ENCODE data around the gene TLK2. TPM values are rescaled to one million over a fixed set of nuclear protein-coding genes. Genes with fewer than 3 reads are reported as not detected.

Gene TLK2
- total RNA-seq, 1 experiment from 2014 or later: 68.8 TPM

- POLR2A ChIA-PET: no interaction called here
Measured at GRCh38 chr17:62597920-62598319, 119.3 kb downstream of the TLK2 start.

DNA sequence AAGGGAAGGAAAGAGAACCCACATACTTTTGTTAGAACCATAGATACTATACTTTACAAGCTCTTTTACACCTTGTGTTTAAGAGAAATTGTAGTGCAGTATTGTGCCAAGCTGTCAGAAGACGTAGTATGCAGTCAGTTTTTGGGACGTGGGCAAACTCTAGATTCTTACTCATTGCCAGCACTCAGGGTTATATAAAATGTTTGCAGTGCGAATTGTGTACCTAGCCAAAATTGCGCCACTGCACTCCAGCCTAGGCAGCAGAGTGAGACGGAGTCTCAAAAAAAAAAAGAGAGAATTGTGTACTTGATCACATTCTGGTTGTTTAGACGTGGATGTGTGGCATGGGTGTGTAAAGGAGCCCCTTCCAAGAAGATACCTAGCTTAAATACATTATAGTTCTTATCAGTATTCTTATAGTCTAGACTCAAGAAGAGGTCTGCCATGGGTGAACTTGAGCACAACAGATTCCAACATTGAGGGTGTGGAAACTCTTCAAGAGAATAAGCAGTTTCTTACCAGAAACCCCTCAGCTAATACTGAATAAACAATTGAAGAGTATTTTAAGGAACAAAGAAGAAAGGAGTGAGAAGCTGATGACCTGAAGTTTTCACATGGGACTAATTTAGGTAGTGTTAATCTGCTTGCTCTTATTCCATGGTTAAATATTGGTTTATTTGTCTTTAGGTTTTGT, 121.5 kb downstream of the TLK2 start:
- no peak for TF ChIP-seq CTCF (IDR thresholded peaks at IDR 0.05; ENCODE audit: insufficient read depth in 1 of 2, low read depth in 1 of 2, low read length in 1 of 2, severe bottlenecking in 1 of 2, unreplicated experiment in 1 of 2)
- H3K27me3 Mint-ChIP-seq (ENCODE audit: insufficient read depth, unreplicated experiment): no peaks in the 10 kb centered on the region
- no peaks in the 10 kb centered on the region for H3K4me1 Mint-ChIP-seq (ENCODE audit: low read depth, unreplicated experiment)

More at GRCh38 chr17:62597920-62598319, 119.3 kb downstream of the TLK2 start:
- no TSS peak for BruUV-seq (replicated peaks)
- H3K9me3 Mint-ChIP-seq (ENCODE audit: unreplicated experiment): no peaks in the 10 kb centered on the region
- intact Hi-C loops (cut with micrococcal nuclease; ENCODE audit: unreplicated experiment): no loop called here
- Histone ChIP-seq H3K9me3 (no peaks in the 10 kb centered on the region), H3K4me1 (no peaks in the 10 kb centered on the region), H3K36me3 (ENCODE audit: control insufficient read depth, insufficient read depth, low read length) (peaks cover 2% of the 10 kb centered on the region; the same call in 1 of the 2 replicates), H3K4me3 (ENCODE audit: low read depth, low read length) (no peak overlapping the region), H3K27me3 (replicated peaks; ENCODE audit: control insufficient read depth, insufficient read depth, low read length) (no peaks in the 10 kb centered on the region)
- DNase-seq: no peak
- no peak for TF ChIP-seq CTCF (IDR thresholded peaks at IDR 0.05; ENCODE audit: insufficient read depth in 1 of 2, low read depth in 1 of 2, low read length in 1 of 2, severe bottlenecking in 1 of 2, unreplicated experiment in 1 of 2)
- CTCF ChIA-PET: no interaction called here
- H3K27me3 Mint-ChIP-seq (ENCODE audit: insufficient read depth, unreplicated experiment): no peaks in the 10 kb centered on the region
- H3K4me1 Mint-ChIP-seq (ENCODE audit: low read depth, unreplicated experiment): no peaks in the 10 kb centered on the region
- no peak overlapping the region for H3K27ac Mint-ChIP-seq (ENCODE audit: unreplicated experiment)
- H3K36me3 Mint-ChIP-seq (ENCODE audit: insufficient read depth, unreplicated experiment): peaks cover 73% of the 10 kb centered on the region
- H3K4me3 Mint-ChIP-seq (ENCODE audit: unreplicated experiment): no peak overlapping the region

GRCh38 chr17:62600805-62601204, 122.2 kb downstream of the TLK2 start:
- DNase-seq: no peak
- Histone ChIP-seq H3K27me3 (replicated peaks; ENCODE audit: control insufficient read depth, insufficient read depth, low read length) (no peaks in the 10 kb centered on the region), H3K9me3 (no peaks in the 10 kb centered on the region), H3K4me1 (no peaks in the 10 kb centered on the region), H3K36me3 (ENCODE audit: control insufficient read depth, insufficient read depth, low read length) (no peaks in the 10 kb centered on the region; the same call in 1 of the 2 replicates), H3K4me3 (ENCODE audit: low read depth, low read length) (no peak overlapping the region)
- Mint-ChIP-seq H3K27ac (ENCODE audit: unreplicated experiment) (no peak overlapping the region), H3K27me3 (ENCODE audit: insufficient read depth, unreplicated experiment) (no peaks in the 10 kb centered on the region), H3K36me3 (ENCODE audit: insufficient read depth, unreplicated experiment) (peaks cover 72% of the 10 kb centered on the region), H3K9me3 (ENCODE audit: unreplicated experiment) (no peaks in the 10 kb centered on the region), H3K4me3 (ENCODE audit: unreplicated experiment) (no peak overlapping the region), H3K4me1 (ENCODE audit: low read depth, unreplicated experiment) (no peaks in the 10 kb centered on the region)
- BruUV-seq (replicated peaks): no TSS peak
- TF ChIP-seq CTCF (IDR thresholded peaks at IDR 0.05; ENCODE audit: insufficient read depth in 1 of 2, low read depth in 1 of 2, low read length in 1 of 2, severe bottlenecking in 1 of 2, unreplicated experiment in 1 of 2): no peak
- intact Hi-C loops (cut with micrococcal nuclease; ENCODE audit: unreplicated experiment): no loop called here
- ChIA-PET CTCF (no interaction called here), POLR2A (no interaction called here)

More for the DNA sequence above, 121.5 kb downstream of the TLK2 start:
- Mint-ChIP-seq H3K4me3 (ENCODE audit: unreplicated experiment) (no peak overlapping the region), H3K9me3 (ENCODE audit: unreplicated experiment) (no peaks in the 10 kb centered on the region), H3K27ac (ENCODE audit: unreplicated experiment) (no peak overlapping the region), H3K36me3 (ENCODE audit: insufficient read depth, unreplicated experiment) (peaks cover 72% of the 10 kb centered on the region)
- no peak overlapping the region for H3K4me3 ChIP-seq (ENCODE audit: low read depth, low read length)
- BruUV-seq (replicated peaks): no TSS peak
- H3K27me3 ChIP-seq (replicated peaks; ENCODE audit: control insufficient read depth, insufficient read depth, low read length): no peaks in the 10 kb centered on the region
- H3K4me1 ChIP-seq: no peaks in the 10 kb centered on the region
- CTCF ChIA-PET: no interaction called here
- no peaks in the 10 kb centered on the region for H3K9me3 ChIP-seq
- intact Hi-C loops (cut with micrococcal nuclease; ENCODE audit: unreplicated experiment): no loop called here
- DNase-seq: no peak
- POLR2A ChIA-PET: no interaction called here
- H3K36me3 ChIP-seq (ENCODE audit: control insufficient read depth, insufficient read depth, low read length): no peaks in the 10 kb centered on the region; the same call in 1 of the 2 replicates

Measured in Caco-2 (cell line).